Measurements from ENCODE around the gene PEX14.
"Not testable (repeated sequence)": the region's sequence is repeated elsewhere in the genome, so short reads cannot be mapped to it uniquely, and the experiment has no call there.

The PEX14 gene

GRCh38 chr1:10450156-10450814 is 24.5 kb upstream of the PEX14 start:
- in situ Hi-C loops (cut with MboI; ENCODE audit: low sequenced_read_pairs): no loop called here

DNA sequence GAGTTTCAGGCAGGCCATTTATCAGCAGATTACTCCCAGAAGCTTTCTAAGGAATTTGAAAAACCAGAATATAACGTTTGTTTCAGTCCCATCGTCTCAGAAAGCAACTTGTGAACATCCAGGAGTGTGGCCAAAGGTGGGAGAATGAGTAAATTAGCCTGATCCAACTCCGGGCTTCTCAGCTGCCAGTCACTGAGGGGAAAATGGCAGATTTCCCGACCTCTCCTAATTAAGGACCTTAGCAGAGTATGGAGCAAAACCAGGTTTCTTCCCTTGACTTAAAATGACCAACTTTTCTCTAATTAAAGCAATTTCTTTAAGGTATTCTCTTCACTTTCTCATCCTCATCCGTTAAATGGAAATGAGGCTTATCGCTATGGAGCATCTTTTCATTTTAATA is 23.9 kb upstream of the PEX14 start:
- in situ Hi-C loops (cut with MboI; ENCODE audit: low sequenced_read_pairs): no loop called here

DNA sequence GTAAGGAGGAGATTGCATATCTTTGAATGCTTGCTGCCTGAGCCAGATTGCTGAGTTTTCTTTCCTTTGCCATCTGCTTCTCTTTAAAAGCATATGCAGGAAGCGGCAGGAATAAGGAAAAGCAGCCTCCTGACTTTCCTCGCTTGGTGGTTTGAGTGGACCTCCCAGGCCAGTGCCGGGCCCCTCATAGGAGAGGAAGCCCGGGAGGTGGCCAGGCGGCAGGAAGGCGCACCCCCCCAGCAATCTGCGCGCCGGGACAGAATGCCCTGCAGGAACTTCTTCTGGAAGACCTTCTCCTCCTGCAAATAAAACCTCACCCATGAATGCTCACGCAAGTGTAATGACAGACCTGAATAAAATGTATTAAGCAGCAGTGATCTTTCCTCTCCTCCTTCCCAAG is 23.5 kb upstream of the PEX14 start:
- in situ Hi-C loops (cut with MboI; ENCODE audit: low sequenced_read_pairs): no loop called here

DNA sequence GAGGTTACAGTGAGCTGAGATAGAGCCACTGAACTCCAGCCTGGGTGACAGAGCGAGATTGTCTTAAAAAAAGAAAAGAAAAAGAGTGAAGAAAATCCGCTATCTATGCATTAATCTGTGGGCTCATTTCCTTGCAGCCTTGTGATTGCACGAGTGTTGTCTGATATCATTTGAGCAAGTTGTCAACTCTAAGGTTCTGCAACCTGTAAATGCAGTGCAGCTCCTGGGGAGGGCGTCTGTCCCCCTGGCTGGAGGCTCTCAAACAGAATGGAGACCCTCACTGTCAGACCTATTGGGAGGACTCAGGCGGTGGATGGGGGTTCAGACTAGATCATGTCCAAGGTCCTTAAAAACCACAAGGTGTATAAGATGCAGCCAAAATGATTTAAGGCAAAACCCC is 18.7 kb upstream of the PEX14 start:
- in situ Hi-C loops (cut with MboI; ENCODE audit: low sequenced_read_pairs): no loop called here

DNA sequence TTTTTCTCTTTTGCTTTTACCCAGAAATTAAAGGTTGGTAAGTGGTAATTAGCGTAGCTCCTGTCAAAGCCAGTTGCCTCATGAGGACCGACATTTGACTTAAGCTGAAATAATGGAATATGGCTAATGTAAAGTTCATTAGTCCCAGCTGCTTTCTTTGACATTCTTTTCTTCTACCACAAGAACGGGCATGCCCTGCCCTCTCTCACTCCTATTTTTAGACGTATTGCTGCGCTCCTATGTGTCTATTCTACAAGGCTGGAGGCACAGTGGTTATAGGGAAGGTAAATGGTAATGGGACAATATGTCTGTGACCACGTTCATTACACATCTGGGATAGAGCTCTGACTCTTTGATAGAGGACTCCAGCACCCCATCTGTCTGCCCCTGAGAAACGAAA is 18.1 kb upstream of the PEX14 start:
- in situ Hi-C loops (cut with MboI; ENCODE audit: low sequenced_read_pairs): no loop called here

DNA sequence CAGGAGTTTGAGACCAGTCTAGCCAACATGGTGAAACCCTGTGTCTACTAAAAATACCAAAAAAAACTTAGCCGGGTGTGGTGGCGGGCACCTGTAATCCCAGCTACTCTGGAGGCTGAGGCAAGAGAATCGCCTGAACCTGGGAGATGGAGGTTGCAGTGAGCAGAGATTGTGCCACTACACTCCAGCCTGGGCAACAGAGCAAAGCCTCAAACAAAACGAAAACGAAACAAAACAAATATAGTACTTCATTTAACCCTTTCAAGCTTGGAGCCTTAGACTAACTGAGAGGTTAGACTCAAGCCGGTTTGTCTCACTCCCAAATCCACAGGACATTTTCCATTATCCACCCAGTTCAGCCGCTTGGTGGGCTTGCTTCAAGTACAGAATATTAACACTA is 17.3 kb upstream of the PEX14 start:
- in situ Hi-C loops (cut with MboI; ENCODE audit: low sequenced_read_pairs): not testable (repeated sequence)

DNA sequence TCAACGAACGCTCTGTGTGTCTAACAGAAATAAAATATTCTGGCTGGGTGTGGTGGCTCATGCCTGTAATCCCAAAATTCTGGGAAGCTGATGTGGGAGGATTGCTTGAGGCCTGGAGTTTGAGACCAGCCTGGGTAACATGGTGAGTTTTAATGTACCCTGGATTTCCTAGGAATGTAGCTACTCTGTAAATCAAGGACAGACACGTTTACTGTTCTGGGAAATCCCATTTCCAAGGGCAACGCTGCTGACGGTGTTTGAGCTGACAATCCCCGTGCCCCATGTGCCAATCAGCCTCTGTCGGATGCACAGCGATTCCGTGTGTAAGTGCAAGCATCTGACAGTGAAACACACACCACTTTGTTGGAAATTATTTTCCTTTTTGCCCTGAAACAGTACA is 16.9 kb upstream of the PEX14 start:
- in situ Hi-C loops (cut with MboI; ENCODE audit: low sequenced_read_pairs): no loop called here

- in situ Hi-C loops (cut with MboI; ENCODE audit: low sequenced_read_pairs): no loop called here
Observed at GRCh38 chr1:10459184-10459583, 15.6 kb upstream of the PEX14 start.

DNA sequence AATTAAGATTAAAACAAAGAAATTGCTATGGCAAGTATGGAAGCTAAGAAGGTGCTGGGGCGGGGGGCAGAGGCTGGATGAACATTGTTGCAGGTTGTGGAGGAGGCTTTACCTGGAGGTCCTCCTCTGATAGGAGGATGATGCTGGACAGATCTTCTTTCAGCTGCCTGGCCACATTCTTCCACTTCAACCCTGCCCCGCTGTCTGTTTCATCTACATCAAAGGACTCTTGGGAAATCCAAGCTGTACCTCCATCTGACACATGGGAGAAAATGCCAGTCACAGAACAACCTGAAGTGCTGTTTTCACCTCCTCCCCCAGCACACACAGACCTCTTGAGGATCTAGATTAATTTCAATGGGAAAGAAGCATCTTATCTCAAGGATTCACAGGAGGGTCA is 7.7 kb upstream of the PEX14 start:
- in situ Hi-C loops (cut with MboI; ENCODE audit: low sequenced_read_pairs): no loop called here

- in situ Hi-C loops (cut with MboI; ENCODE audit: low sequenced_read_pairs): no loop called here
Observed at GRCh38 chr1:10470043-10470442, 4.7 kb upstream of the PEX14 start.

DNA sequence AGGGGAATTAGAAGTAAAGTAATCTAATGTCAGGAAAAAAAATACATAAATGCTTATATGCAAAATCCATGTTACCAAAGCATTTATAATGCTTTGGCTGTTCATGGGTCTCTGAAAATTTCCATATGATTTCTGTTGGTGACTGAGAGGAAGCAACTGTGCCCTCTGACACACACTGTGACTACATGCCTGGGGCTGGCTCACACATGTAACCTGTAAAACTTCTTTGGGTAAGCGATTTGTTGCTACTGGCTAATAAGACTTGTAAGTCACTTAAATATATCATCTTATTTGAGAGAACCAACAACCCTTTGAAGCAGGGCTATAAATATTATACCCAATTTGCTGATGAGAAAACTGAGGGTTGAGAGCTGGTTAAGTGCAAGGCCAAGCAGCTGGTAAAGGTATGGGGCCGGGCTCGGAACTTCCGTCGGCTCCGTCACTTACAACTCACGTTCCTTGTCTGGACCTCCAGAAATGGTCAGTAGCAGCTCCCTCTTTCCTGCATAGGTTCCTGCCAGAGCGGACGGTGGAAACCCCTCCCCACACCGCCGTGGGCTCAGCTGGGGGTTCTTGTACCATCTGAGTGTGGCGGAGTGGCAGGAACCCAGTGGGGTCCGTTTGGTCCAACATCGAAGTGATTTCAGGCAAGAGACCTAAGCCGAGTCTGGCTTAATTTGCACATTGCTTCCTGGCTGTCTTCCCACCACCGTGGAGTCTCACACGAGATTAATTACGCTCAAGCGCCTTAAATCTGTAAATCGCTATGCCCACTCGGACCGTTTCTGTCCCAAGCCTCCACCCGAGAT is 3.1 kb upstream of the PEX14 start:
- in situ Hi-C loops (cut with MboI; ENCODE audit: low sequenced_read_pairs): no loop called here

- in situ Hi-C loops (cut with MboI; ENCODE audit: low sequenced_read_pairs): no loop called here
Observed at GRCh38 chr1:10472220-10473144, 2.3 kb upstream of the PEX14 start, which contains the start of gene DFFA. TSS of gene DFFA (minus strand) at chr1:10472529. CDS start at chr1:10472458, 71 bp downstream.

DNA sequence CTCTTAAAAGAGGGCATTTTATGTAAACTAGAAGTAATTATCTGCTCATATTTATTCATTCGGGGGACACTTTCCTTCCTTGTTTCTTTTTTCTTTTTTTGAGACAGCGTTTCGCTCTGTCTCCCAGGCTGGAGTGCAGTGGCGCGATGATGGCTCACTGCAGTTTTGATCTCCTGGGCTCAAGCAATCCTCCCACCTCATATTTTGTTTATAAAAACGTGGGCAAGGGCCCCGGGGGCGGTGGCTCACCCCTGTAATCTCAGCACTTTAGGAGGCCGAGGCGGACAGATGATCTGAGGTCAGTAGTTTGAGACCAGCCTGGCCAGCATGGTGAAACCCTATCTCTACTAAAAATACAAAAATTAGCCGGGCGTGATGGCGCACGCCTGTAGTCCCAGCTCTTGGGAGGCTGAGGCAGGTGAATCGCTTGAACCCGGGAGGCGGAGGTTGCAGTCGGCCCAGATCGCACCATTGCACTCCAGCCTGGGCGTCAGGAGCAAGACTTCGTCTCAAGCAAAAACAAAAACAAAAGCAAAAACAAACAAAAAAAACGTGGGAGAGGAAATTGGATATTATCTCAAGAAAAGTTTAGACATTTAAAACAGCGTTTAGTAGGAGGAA is 1.5 kb upstream of the PEX14 start:
- in situ Hi-C loops (cut with MboI; ENCODE audit: low sequenced_read_pairs): no loop called here

- in situ Hi-C loops (cut with MboI; ENCODE audit: low sequenced_read_pairs): not testable (repeated sequence)
Observed at GRCh38 chr1:10474309-10474612, 489 bp upstream of the PEX14 start.

- in situ Hi-C loops (cut with MboI; ENCODE audit: low sequenced_read_pairs): no loop called here
Observed at GRCh38 chr1:10475510-10475909, 760 bp downstream of the PEX14 start.

- in situ Hi-C loops (cut with MboI; ENCODE audit: low sequenced_read_pairs): no loop called here
Observed at GRCh38 chr1:10479296-10479695, 4.5 kb downstream of the PEX14 start.

- in situ Hi-C loops (cut with MboI; ENCODE audit: low sequenced_read_pairs): no loop called here
Observed at GRCh38 chr1:10480614-10481013, 5.9 kb downstream of the PEX14 start.

- in situ Hi-C loops (cut with MboI; ENCODE audit: low sequenced_read_pairs): no loop called here
Observed at GRCh38 chr1:10484521-10484920, 9.8 kb downstream of the PEX14 start.

DNA sequence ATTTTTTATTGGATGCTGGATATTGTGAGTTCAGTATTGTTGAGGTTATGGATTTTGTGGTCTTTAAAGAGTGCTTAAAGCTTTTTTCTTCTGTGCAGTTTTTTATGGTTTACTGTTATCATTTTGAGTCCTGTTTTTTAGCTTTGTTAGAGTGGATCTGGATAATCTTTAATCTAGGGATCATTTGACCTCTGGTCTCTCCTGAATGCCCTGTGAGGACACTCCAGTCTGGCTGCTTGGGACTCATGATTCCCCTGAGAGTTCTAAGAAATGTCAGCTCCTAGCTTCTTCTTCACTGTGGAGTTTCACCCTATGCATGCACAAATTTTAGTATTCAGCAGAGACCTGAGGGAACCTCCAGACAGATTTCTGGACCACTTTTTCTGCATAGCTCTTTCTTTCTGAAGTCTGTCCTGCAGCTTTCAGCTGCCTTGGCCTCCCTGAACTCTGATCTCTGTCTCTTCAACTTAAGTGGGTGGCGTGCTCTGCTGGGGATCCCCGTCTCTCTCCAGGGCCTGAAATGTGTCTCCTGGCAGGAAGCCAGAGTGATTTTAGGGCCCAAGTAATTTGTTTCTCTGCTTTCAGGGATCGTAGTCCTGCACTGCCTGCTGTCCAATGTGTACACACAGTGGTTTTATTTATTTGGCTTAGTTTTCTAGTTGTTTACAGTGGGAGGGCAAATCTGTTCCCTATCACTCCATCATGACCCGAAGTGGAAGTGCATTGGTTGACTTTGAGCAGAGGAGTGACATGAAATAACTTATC is 14.7 kb downstream of the PEX14 start:
- in situ Hi-C loops (cut with MboI; ENCODE audit: low sequenced_read_pairs): no loop called here

DNA sequence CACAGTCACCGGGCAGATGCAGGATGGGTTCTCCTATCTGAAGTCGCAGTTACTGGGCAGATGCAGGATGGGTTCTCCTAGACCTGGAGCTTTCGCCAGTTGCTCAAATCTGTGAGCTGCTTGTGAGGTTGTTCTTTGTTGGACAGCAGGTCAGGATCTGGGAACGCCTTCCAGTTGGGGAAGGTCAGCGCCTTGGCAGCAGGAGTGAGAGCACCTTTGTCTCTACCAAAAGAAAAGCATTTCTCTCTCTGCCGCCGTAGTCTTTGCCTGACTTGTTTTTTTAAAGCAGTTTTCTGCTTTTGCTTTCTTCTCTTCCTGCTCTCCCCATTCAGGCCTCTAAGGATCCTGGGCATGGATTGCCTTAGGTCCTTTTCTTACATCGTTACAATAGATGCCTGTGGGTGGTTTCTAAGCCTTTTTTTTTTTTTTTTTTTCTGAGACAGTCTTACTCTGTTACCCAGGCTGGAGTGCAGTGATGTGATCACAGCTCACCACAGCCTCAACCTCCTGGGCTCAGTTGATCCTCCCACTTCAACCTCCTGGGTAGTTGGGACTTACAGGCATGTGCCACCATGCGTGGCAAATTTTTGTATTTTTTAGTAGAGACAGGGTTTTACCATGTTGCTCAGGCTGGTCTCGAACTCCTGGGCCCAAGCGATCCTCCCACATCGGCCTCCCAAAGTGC is 15.7 kb downstream of the PEX14 start:
- in situ Hi-C loops (cut with MboI; ENCODE audit: low sequenced_read_pairs): no loop called here

Data from HL-60/S4 (cell line).